HG02588 (cell line): ENCODE results near the gene DYNLT4.
A peak's percentile ranks its signal among the peaks of the same experiment; 100 is the strongest.
"Not testable (repeated sequence)": the region's sequence is repeated elsewhere in the genome, so short reads cannot be mapped to it uniquely, and the experiment has no call there.

ENCODE experiments used
- ATAC-seq: cut with Tn5 transposase; IDR thresholded peaks from one replicate; pipeline ENCODE4 v1.9.1; 2021; ENCODE audit warnings: mild to moderate bottlenecking, moderate library complexity; ENCODE audit not compliant: unreplicated experiment

The DYNLT4 gene

DNA sequence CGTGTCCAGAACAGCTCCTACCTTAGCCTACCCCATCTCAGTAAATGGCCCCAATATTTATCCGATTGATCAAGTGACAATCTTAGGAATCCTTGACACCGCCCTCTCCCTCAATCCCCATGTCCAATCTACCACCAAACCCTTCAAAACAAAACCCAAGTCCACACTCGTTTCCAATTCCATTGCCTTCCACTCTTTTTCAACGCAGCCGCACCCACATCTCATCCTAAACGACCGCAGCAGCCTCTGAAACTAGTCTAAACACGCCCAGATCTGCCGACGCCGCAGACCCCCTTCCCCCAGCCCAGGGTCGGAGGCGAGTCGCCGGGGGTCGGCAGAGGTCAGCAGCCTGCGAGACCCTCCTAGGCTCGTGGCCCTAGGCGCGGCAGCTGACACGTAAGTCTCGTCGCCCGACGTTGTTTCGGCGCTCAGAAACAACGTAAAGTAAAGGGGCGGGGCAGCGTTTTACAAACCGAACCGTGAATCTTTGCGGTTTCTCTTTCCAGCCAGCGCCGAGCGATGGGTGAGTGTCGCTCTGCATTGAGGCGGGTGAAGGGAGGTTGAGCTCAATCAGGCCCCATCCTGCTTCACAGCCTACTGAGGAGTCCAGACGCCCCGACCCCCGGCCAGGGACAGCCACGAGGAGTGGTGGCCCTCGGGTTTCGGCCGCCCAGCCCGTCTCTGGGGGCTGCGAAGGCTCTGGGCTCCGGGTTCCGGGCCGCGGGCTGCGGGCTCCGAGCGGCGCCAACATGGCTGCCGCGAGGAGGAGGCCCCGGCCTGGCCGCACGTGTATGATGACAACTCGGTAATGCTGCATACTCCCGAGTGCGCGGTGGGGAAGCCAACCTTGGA lies 31.8 kb downstream of the DYNLT4 start, which contains the start of gene RPS8:
Gene RPS8, plus strand, starts transcription at position 463 of the 852 bp plus-strand sequence. Its CDS starts 57 bp downstream, at position 520.
- peak; percentile 76 for ATAC-seq

DNA sequence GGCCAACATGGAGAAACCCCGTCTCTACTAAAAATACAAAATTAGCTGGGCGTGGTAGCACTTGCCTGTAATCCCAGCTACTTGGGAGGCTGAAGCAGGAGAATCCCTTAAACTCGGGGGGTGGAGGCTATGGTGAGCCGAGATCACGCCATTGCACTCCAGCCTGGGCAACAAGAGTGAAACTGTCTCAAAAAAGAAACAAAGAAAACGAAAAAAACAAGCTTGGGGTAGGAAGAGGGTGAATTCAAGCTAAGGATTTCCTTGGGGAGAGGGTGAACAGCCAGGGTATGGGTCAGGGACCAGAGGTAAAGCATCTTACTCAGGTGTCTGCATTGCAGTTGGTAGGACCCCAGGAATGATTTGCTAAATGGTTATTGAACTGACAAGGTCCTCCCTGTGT lies 40.7 kb downstream of the DYNLT4 start:
- ATAC-seq, result not testable (repeated sequence)

DNA sequence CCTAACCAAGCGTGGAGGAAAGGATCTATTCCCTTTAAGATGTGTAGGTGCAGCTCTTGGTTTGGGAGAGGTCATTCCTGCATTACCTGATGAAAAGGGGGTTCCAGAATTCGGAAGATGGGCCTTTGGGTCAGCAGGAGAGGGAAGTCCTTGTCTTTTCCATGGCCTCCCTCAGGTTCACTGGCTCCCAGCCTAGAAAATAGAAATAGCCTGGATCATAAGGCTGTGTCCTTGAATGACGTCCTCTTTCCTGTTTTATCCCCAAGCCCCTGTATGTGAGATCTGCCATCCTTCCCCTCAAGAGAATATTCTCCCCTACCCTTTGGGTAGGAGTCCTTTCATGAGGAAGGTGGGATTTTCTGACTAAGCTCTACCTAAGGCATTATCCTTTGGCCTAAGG lies 46.3 kb downstream of the DYNLT4 start:
- ATAC-seq, result no peak

DNA sequence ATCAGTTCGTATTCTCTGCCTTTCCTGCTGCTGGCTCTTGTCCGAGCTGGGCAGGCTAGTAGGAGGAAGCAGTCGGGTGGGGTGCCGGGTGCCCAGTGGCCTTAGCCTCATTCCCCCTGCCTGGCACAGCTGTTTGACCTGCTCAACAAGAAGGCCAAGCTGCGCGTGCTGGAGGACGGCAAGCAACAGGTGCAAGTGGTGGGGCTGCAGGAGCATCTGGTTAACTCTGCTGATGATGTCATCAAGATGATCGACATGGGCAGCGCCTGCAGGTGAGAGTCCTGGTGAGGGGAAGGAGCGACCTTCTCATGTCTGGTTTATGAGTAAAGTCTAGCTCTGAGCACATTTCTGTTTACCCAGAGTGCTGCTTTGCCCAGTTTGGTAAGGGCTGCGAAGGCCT lies 48.1 kb downstream of the DYNLT4 start:
- no peak for ATAC-seq

DNA sequence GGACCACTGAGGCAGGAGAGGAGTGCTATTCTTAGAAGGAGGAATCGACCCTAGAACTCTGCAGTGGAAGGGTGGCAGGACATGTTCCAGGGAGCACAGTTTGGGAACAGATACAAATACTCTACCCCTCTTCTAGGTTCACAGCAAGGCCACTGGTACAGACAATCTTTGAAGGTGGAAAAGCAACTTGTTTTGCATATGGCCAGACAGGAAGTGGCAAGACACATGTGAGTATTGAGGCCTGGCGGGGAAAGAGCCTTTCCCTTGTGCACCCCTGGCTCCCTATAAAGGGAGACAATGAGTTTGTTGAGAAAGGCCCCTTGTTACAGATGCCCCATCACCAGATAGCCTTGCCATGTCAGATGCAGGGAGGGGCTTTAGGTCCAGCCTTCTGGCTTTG lies 49.7 kb downstream of the DYNLT4 start:
- no peak for ATAC-seq
